NCI-H2081 treated with DMSO at 0.1 percent for 48 hours (cell line): ENCODE results near the gene RCCD1.

ENCODE experiments used
- DNase-seq: peaks from one replicate; lab custom pipeline; 2025; lab: John Stamatoyannopoulos, UW

RCCD1 gene

GRCh38 chr15:90966262-90966661 lies 11.6 kb downstream of the RCCD1 start:
- DNase-seq: no peak

- DNase-seq: no peak
Observed at GRCh38 chr15:90967206-90967605, 12.5 kb downstream of the RCCD1 start.

DNA sequence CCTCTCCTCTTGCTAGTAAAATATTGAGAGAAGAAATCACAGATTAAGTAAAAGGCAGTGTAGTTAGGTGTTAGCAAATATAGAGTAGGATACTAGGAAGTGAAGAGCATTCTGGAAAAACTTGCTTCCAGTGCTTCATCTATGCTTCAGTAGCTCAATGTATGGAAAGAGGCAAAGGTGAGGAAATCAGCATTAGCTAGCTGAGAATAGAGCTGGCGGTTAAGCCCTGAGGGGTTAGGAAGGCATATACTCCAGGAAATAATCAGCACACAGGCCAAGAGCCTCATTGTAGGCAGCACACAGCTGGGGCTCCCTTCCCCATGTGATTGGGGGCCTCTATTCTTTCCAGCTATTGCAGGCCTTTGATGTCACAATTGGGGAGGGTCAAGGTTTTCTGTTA lies 13.8 kb downstream of the RCCD1 start:
- DNase-seq: no peak

- no peak for DNase-seq
Observed at GRCh38 chr15:90970274-90970673, 15.6 kb downstream of the RCCD1 start.

- no peak for DNase-seq
Observed at GRCh38 chr15:90972133-90972532, 17.4 kb downstream of the RCCD1 start.

DNA sequence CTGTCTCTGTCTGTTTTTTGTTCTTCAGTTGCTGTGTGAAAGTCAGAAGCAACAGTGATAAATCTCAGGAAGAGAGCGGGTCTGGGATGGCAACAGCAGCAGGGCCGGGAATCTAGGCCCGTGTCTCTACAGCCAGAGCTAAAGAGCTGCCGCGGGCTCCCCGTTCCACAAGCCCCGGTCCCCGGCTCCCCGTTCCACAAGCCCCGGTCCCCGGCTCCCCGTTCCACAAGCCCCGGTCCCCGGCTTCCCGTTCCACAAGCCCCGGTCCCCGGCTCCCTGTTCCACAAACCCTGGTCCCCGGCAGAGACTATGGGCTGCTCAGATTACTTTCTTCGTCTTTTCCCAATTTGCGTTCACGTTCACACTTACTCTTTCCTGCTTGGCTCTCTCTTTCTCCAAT lies 19.5 kb downstream of the RCCD1 start:
- DNase-seq: no peak

DNA sequence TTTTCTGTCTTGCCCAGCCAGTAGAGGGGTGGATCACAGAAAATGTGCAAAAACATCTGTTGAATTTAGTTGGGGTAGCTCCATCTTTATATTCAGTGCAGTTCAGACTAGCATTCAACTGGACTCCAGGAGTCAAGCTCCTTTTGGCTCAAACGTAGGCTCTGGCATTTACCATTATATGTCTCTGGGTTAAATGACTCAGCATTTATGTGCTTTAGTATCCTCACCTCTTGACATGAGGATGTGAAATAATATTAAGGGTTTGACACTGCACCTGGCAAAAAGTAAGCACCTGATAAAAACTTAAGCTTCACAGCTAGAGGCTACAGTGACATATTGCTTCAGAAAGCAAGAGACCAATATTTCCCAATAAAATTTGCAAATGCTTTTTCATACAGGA lies 24.9 kb downstream of the RCCD1 start:
- no peak for DNase-seq

DNA sequence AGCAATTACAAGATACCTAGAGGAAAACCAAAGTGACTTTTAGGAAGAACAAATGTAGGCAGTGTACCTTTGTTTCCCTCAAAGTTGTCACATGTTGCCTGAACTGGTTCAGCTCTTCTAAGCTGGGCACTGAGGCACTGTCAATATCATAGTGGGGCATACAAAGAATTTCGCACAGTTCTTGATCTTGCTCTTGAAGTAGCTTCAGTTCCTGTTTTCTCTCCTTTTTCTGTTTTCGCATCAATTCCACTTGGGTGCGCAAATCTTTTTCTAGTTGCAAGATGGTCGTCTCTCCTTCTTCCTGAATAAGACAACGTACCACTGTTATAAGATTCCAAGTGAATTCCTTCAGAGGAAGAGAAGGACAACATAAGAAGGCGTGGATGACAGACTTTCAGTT lies 27.0 kb downstream of the RCCD1 start:
- DNase-seq: no peak

GRCh38 chr15:90982135-90982534 lies 27.5 kb downstream of the RCCD1 start:
- DNase-seq: no peak

- DNase-seq: no peak
Observed at GRCh38 chr15:90986790-90987507, 32.3 kb downstream of the RCCD1 start.

DNA sequence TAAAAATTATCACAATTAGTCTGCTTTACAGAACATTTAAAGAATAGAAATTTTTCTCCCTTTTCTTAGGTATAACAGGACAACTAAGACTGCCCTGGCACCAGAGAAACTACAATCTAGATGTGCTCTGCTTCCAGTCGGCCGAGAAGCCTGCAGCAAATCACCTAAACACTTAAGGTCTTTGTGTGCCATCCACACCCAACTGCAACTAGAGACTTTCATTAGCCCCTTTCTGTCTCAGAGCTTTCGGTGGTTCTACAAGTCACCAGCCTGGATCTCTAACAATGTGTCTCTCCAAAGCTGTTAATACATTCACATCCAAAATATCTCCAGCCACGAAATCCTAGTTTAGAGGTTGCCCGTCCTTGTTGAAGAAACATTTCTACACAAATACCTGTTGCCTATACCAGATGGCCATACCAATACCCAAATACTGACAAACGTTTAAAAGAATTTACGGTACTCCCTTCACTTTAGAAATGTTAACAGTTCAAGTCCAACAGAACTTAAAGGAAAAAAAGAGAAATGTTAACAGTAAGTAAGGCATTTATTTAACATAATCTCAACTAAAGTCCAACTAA lies 33.0 kb downstream of the RCCD1 start:
- DNase-seq: no peak

DNA sequence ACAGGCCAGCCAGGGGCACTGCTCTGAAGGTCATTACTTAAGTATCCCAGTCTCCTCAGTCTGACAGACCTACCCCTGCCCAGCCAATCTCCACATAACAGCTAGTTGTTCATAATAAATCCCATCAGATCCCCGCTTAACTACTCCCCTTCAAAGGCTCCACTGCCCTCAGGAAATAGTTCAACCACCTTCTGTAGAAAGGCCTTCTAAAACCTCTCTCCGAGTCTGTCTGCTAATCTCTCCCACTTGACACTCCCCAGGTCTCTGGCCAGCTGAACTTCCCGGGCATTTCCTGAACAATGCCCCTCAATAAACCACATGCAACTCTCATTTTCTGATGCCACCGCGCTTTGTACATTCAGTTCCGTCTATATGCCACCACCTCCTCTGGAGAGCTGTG lies 33.6 kb downstream of the RCCD1 start:
- no peak for DNase-seq

DNA sequence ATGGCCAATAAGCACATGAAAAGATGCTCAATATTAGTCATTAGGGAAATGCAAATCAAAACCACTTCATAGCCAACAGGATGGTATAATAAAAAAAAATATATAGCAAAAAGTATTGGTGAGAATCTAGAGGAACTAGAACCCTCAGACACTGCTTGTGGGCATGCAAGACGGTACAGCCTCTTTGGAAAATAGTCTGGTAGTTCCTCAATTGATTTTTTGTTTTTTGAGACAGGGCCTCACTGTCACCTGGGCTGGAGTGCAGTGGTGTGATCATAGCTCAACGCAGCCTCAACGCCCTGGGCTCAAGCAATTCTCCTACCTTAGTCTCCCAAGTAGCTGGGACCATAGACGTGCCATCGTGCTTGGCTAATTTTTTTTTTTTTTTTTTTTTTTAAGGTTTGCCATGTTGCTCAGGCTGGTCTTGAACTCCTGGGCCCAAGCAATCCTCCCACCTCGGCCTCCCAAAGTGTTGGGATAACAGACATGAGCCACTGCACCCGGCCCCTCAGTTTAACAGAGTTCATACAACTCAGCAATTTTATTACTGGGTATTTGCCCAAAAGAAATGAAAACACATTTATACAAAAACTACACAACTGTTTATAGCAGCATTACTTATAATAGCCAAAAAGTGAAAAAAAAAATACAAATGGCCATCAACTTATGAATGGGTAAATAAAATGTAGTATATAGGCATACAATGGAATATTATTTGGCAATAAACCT lies 34.5 kb downstream of the RCCD1 start:
- no peak for DNase-seq

DNA sequence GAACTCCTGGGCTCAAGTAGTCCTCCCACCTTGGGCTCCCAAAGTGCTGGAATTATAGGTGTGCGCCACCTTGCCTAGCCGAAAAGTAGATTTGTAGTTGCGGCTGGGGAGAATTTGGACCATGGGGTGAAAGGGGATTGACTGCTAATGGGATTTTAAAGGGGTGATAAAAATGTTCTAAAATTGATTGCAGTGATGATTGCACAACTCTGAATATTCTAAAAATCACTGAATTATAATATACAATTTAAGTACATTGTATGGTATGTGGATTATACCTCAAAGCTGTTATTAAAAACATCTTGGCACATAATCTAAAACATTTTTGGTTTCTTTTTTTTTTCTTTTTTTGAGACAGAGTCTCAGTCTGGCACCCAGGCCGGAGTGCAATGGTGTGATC lies 35.8 kb downstream of the RCCD1 start:
- no peak for DNase-seq

- DNase-seq: no peak
Observed at GRCh38 chr15:90991587-90992285, 37.1 kb downstream of the RCCD1 start.

DNA sequence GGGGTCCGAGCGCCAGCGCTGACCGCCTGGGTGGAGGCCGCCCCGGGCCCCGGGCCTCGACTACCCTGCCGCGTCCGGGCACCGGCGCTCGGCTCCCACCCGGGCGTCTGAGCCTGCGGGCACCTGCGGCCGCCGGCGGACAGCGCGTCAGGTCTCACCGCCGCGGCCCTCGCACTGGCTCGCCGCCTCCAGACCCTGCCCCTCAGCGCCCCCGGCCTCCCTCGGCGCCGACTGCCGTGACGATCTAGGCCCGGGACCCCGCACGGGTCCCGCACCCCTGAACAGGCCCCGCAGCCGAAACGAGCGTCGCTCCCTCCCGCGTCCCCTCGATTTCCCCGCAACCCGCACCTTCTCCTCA lies 39.4 kb downstream of the RCCD1 start:
- DNase-seq: no peak

DNA sequence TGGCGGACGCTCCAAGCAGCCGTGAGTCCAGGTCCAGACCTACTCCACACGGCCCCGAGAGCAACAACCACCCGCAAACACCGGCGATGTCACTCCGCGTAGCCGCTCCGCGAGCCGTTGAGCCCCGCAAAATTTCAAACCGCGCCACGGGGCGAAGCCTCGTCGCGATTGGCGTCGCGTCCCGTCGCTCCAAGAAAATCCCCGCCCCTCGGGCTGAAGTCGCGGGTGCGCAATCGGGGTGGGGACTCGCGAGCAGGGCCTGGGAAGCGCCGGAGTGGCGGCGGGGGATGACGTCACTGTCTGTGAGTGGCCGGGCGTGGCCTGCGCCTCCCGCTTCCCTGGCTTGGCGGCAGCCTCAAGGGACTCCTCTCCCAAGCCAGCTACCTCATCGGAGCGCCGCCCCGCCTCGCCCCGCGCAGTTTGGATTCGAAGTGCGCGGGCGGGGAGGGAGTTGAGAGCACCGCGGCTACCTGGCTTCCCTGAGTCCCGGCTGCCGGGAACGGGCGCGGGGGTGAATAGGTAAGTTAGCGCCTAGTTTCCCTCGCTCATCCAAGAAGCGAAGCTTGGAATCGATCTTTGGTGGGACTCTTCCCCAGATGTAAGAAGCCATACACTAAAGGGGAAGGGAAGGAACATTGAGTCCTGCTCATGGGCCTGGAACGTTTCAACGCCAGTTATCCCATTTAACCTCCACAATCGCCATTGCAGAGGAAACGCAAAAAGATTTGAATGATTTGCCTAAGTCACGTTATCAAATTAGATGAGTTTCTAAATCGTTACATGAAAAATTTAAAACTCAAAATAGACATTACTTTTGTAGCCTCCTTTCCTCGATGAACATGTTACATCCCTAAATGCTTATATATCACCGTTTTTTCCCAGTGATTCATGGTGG lies 40.0 kb downstream of the RCCD1 start, which contains the start of gene PRC1:
Gene PRC1, minus strand, starts transcription at position 119 of the 895 bp plus-strand sequence. Its CDS starts 118 bp downstream, at position 1.
- peak; percentile 90 for DNase-seq

DNA sequence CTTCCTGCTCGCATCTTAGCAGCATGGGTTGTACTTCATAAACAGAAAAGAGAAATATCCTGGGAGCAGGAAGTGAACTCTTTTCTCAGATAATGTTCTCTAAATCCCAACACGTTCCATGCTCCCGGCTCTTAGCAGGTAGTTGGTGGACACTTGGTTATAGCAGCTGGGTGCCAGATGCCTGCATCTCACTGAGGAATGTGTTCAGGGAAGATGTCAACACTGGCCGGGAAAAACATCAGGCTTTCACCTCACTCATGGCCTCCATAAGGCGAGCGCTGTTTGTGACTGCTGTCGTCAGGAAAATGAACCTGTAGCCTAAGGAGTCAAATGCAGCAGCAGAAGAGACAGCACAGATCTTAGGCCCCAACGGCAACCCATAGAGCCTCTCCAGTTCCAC lies 44.1 kb downstream of the RCCD1 start:
- DNase-seq: no peak

- DNase-seq: no peak
Observed at GRCh38 chr15:91001209-91001608, 46.5 kb downstream of the RCCD1 start.

DNA sequence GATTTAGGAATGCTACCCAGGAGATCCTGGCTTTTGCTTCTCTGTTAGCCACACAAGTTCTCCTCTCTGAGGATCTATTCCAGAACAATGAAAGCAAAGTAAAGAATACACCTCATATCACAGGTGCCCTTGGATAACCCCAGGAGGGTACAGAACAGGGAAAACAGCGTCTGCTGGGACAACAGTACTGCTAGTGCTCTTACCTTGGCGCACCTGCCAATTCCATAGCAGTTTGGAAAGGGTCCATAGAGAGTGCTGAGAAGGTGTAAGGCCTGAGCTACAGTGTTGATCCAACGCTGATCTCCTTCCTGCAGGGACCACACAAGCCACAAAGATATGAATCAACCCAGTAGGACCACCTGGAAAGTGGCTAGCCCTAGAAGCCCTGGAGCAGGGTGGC lies 52.6 kb downstream of the RCCD1 start:
- DNase-seq: no peak
